ENCODE results near the gene LSM12.
A peak's percentile ranks its signal among the peaks of the same experiment; 100 is the strongest.

LSM12 gene

DNA sequence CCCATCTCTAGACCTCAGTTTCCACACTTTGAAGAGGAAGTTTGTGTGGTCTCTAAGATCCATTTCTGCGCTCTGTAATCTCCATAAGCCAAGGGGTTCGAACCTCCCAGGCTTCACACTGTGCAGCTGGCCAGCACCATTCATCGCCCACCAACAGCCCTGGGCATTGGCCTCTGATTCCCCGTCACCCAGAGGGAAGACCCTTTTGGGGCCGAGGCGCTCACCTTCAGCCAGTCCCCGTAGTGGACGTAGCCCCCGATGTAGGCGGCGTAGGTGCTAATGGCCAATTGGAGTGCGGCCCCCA, 52.4 kb downstream of the LSM12 start:
- no peaks in the 10 kb centered on the region for H3F3A ChIP-seq (ENCODE audit: insufficient read depth, low read length)
- peaks cover 12% of the 10 kb centered on the region; the same call in 1 of the 2 replicates for H3K4me1 ChIP-seq (ENCODE audit: low read length)
- no peaks in the 10 kb centered on the region for H3K27me3 ChIP-seq (replicated peaks; ENCODE audit: insufficient read depth, low read length)
- DNase-seq = no peak
- H3K9me2 ChIP-seq (replicated peaks; ENCODE audit: insufficient read depth, low read length) = no peaks in the 10 kb centered on the region
- H3K4me2 ChIP-seq (ENCODE audit: low read depth, low read length) = peak overlapping the region; percentile 87
- H4K20me1 ChIP-seq (ENCODE audit: insufficient read depth, low read length) = no peaks in the 10 kb centered on the region
- H2AFZ ChIP-seq (ENCODE audit: low read length) = peak overlapping the region; percentile 96
- peaks cover 16% of the 10 kb centered on the region for H3K79me2 ChIP-seq (ENCODE audit: low read length)
- no peaks in the 10 kb centered on the region for H3K9me3 ChIP-seq (replicated peaks; ENCODE audit: insufficient read depth, low read length)
- H3K4me3 ChIP-seq (ENCODE audit: low read length) = peak overlapping the region; percentile 99
- no peaks in the 10 kb centered on the region for H3K36me3 ChIP-seq (replicated peaks; ENCODE audit: insufficient read depth, low read length)
- TF ChIP-seq EZH2 (optimal IDR thresholded peaks at IDR 0.05; ENCODE audit: low read depth, low read length) = no peak
- TF ChIP-seq EZH2phosphoT487 (IDR thresholded peaks at IDR 0.05; ENCODE audit: low read length) = no peak
- TF ChIP-seq, protein P1, sequence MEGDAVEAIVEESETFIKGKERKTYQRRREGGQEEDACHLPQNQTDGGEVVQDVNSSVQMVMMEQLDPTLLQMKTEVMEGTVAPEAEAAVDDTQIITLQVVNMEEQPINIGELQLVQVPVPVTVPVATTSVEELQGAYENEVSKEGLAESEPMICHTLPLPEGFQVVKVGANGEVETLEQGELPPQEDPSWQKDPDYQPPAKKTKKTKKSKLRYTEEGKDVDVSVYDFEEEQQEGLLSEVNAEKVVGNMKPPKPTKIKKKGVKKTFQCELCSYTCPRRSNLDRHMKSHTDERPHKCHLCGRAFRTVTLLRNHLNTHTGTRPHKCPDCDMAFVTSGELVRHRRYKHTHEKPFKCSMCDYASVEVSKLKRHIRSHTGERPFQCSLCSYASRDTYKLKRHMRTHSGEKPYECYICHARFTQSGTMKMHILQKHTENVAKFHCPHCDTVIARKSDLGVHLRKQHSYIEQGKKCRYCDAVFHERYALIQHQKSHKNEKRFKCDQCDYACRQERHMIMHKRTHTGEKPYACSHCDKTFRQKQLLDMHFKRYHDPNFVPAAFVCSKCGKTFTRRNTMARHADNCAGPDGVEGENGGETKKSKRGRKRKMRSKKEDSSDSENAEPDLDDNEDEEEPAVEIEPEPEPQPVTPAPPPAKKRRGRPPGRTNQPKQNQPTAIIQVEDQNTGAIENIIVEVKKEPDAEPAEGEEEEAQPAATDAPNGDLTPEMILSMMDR (IDR thresholded peaks at IDR 0.05; ENCODE audit: low read length) = no peak
- peak overlapping the region; percentile 80; the same call in 1 of the 2 replicates for H3K9ac ChIP-seq (ENCODE audit: low read length)
- H3K27ac ChIP-seq (ENCODE audit: low read length) = no peak overlapping the region

DNA sequence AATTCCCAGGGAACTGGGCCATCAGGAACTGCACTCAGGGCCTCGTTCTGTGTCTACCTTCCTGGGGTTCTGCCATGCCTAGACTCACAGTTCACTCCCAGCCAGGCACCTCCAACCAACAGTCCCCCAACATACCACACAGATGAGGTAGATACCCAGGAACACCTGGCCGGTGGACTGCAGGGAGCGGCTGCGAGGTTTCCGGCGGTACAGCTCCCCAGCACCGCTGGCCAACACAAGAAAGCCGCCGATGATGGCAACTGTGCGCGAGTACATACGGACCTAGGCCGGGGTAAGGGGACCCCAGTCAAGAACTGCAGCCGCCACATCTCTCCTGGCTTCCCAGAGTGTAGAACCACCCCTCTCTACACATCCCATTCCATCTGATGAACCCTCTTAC, 53.6 kb downstream of the LSM12 start:
- DNase-seq = no peak
- Histone ChIP-seq H3F3A (ENCODE audit: insufficient read depth, low read length) (no peaks in the 10 kb centered on the region), H3K9me3 (replicated peaks; ENCODE audit: insufficient read depth, low read length) (no peaks in the 10 kb centered on the region), H3K9me2 (replicated peaks; ENCODE audit: insufficient read depth, low read length) (no peaks in the 10 kb centered on the region), H3K27ac (ENCODE audit: low read length) (no peak overlapping the region), H3K27me3 (replicated peaks; ENCODE audit: insufficient read depth, low read length) (no peaks in the 10 kb centered on the region), H3K36me3 (replicated peaks; ENCODE audit: insufficient read depth, low read length) (no peaks in the 10 kb centered on the region), H3K4me1 (ENCODE audit: low read length) (peaks cover 18% of the 10 kb centered on the region; the same call in 1 of the 2 replicates), H4K20me1 (ENCODE audit: insufficient read depth, low read length) (no peaks in the 10 kb centered on the region), H3K9ac (ENCODE audit: low read length) (no peak overlapping the region), H3K4me2 (ENCODE audit: low read depth, low read length) (no peak overlapping the region), H2AFZ (ENCODE audit: low read length) (no peak overlapping the region), H3K79me2 (ENCODE audit: low read length) (peaks cover 16% of the 10 kb centered on the region), H3K4me3 (ENCODE audit: low read length) (no peak overlapping the region)
- TF ChIP-seq EZH2 (optimal IDR thresholded peaks at IDR 0.05; ENCODE audit: low read depth, low read length) (no peak), EZH2phosphoT487 (IDR thresholded peaks at IDR 0.05; ENCODE audit: low read length) (no peak)
- TF ChIP-seq, protein P1 (IDR thresholded peaks at IDR 0.05; ENCODE audit: low read length) = no peak

DNA sequence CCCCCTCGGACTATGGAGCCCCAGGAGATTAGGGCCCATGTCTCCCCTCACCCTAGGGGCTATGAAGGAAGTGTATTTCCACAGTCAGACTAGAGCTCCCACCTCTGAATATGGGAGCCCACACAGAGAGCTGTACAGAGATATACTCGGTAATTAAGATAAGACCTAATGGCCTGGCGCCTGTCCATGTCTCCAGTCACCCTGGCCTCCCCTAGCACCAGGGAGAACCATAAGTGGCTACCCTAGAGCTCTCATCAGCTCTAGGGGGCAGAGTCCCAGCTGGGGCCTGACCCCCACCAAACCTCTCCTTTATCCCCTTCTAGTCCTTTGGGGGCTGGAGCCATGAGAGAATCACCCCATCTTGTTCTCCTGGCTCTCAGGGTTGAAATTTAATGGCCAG, 54.1 kb downstream of the LSM12 start:
- no peak overlapping the region for H3K4me3 ChIP-seq (ENCODE audit: low read length)
- TF ChIP-seq, protein P1 (IDR thresholded peaks at IDR 0.05; ENCODE audit: low read length) = no peak
- TF ChIP-seq EZH2 (optimal IDR thresholded peaks at IDR 0.05; ENCODE audit: low read depth, low read length) (no peak), EZH2phosphoT487 (IDR thresholded peaks at IDR 0.05; ENCODE audit: low read length) (no peak)
- no peak overlapping the region for H3K27ac ChIP-seq (ENCODE audit: low read length)
- DNase-seq = no peak
- no peaks in the 10 kb centered on the region for H4K20me1 ChIP-seq (ENCODE audit: insufficient read depth, low read length)
- H3K4me1 ChIP-seq (ENCODE audit: low read length) = peaks cover 20% of the 10 kb centered on the region; the same call in 1 of the 2 replicates
- no peaks in the 10 kb centered on the region for H3K9me3 ChIP-seq (replicated peaks; ENCODE audit: insufficient read depth, low read length)
- H3K9me2 ChIP-seq (replicated peaks; ENCODE audit: insufficient read depth, low read length) = no peaks in the 10 kb centered on the region
- H3K4me2 ChIP-seq (ENCODE audit: low read depth, low read length) = no peak overlapping the region
- H3K79me2 ChIP-seq (ENCODE audit: low read length) = peaks cover 16% of the 10 kb centered on the region
- H2AFZ ChIP-seq (ENCODE audit: low read length) = no peak overlapping the region
- H3K27me3 ChIP-seq (replicated peaks; ENCODE audit: insufficient read depth, low read length) = no peaks in the 10 kb centered on the region
- H3K36me3 ChIP-seq (replicated peaks; ENCODE audit: insufficient read depth, low read length) = no peaks in the 10 kb centered on the region
- H3F3A ChIP-seq (ENCODE audit: insufficient read depth, low read length) = no peaks in the 10 kb centered on the region
- H3K9ac ChIP-seq (ENCODE audit: low read length) = no peak overlapping the region
